Liver (tissue), 3 donors: ENCODE measurements around the gene TOPAZ1.

Experiments used
- ATF3 ChIP-seq: IDR thresholded peaks from 2 replicates; pipeline ENCODE4 v1.6.1; 2016; ENCODE audit warnings: antibody characterized with exemption
- GABPA ChIP-seq, 2 donors: IDR thresholded peaks in 1 of 2; conservative IDR thresholded peaks in 1 of 2; 2 replicates each; pipeline ENCODE4 v1.6.1; 2016; ENCODE audit warnings: antibody characterized with exemption in 2 of 2, mild to moderate bottlenecking in 1 of 2, moderate library complexity in 1 of 2
- HNF4G ChIP-seq: IDR thresholded peaks from 2 replicates; pipeline ENCODE4 v1.6.1; 2016; ENCODE audit warnings: antibody characterized with exemption
- NR2F2 ChIP-seq: IDR thresholded peaks from 2 replicates; pipeline ENCODE4 v1.6.1; 2016; ENCODE audit warnings: antibody characterized with exemption
- RAD21 ChIP-seq, 2 donors: IDR thresholded peaks; 2 replicates each; pipeline ENCODE4 v1.6.1; 2016; ENCODE audit warnings: antibody characterized with exemption in 2 of 2, mild to moderate bottlenecking in 2 of 2
- REST ChIP-seq: IDR thresholded peaks from 2 replicates; pipeline ENCODE4 v1.6.1; 2016; ENCODE audit warnings: antibody characterized with exemption, mild to moderate bottlenecking
- SP1 ChIP-seq: IDR thresholded peaks from 2 replicates; pipeline ENCODE4 v1.6.1; 2018; ENCODE audit warnings: antibody characterized with exemption, mild to moderate bottlenecking
- TF ChIP-seq, protein P1 (sequence below): fragments of 150-350 bp; IDR thresholded peaks from 2 replicates; pipeline ENCODE4 v1.5.1; 2017; ENCODE audit warnings: improper control_type of control experiment, low read depth, low read length; ENCODE audit not compliant: missing input control
- TF ChIP-seq, protein P2 (sequence below): IDR thresholded peaks from 2 replicates; pipeline ENCODE4 v1.6.1; 2016; ENCODE audit warnings: antibody characterized with exemption
- donor health status: healthy.
- donor health status: healthy.

- TF ChIP-seq, protein P1, sequence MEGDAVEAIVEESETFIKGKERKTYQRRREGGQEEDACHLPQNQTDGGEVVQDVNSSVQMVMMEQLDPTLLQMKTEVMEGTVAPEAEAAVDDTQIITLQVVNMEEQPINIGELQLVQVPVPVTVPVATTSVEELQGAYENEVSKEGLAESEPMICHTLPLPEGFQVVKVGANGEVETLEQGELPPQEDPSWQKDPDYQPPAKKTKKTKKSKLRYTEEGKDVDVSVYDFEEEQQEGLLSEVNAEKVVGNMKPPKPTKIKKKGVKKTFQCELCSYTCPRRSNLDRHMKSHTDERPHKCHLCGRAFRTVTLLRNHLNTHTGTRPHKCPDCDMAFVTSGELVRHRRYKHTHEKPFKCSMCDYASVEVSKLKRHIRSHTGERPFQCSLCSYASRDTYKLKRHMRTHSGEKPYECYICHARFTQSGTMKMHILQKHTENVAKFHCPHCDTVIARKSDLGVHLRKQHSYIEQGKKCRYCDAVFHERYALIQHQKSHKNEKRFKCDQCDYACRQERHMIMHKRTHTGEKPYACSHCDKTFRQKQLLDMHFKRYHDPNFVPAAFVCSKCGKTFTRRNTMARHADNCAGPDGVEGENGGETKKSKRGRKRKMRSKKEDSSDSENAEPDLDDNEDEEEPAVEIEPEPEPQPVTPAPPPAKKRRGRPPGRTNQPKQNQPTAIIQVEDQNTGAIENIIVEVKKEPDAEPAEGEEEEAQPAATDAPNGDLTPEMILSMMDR, result no peak
- TF ChIP-seq HNF4G, result no peak
- TF ChIP-seq SP1, result no peak
- no peak for TF ChIP-seq GABPA (IDR thresholded peaks at IDR 0.05 in 1 of 2, conservative IDR thresholded peaks at IDR 0.05 in 1 of 2)
- TF ChIP-seq, protein P2, sequence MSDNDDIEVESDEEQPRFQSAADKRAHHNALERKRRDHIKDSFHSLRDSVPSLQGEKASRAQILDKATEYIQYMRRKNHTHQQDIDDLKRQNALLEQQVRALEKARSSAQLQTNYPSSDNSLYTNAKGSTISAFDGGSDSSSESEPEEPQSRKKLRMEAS, result no peak
- TF ChIP-seq NR2F2, result no peak
- TF ChIP-seq RAD21 (IDR thresholded peaks at IDR 0.05), result no peak
- TF ChIP-seq REST, result no peak
- TF ChIP-seq ATF3, result no peak
Measured at GRCh38 chr3:44208568-44208967, 33.1 kb upstream of the TOPAZ1 start.
